Stomach (tissue), 9 donors: ENCODE data around the gene ANK2. TPM values are rescaled to one million over a fixed set of nuclear protein-coding genes. Genes with fewer than 3 reads are reported as not detected.

Experiments used
- DNase-seq, 2 donors: peaks; one replicate each; pipeline versions ENCODE4 v3.0.0 to v3.0.0-alpha.2; 2013 to 2019
- H3K27ac ChIP-seq, 5 donors: fragments of 200-600 bp in 4 of 5; sonication (generic) in 4 of 5; one replicate each; pipeline ENCODE4 v1.5.1; 2013 to 2019; ENCODE audit warnings: mild to moderate bottlenecking in 1 of 5, moderate library complexity in 1 of 5
- H3K27me3 ChIP-seq, 3 donors: fragments of 200-600 bp; sonication (generic); one replicate each; pipeline ENCODE4 v1.5.1; 2017 to 2019; ENCODE audit warnings: mixed run types in 1 of 3
- H3K36me3 ChIP-seq, 4 donors: fragments of 200-600 bp; sonication (generic); 1 replicate in 3 of 4; 2 replicates in 1 of 4; pipeline ENCODE4 v1.5.1; 2016 to 2019
- H3K4me1 ChIP-seq, 4 donors: fragments of 200-600 bp; sonication (generic); one replicate each; pipeline ENCODE4 v1.5.1; 2016 to 2019
- H3K4me3 ChIP-seq, 4 donors: fragments of 200-600 bp; sonication (generic) in 3 of 4; one replicate each; pipeline ENCODE4 v1.5.1; 2016 to 2019; ENCODE audit warnings: mild to moderate bottlenecking in 1 of 4
- H3K9me3 ChIP-seq, 4 donors: fragments of 200-600 bp; sonication (generic); one replicate each; pipeline ENCODE4 v1.5.1; 2016 to 2019
- CTCF ChIP-seq, 7 experiments: fragments of 450-650 bp in 4 of 7; fragments of 200-600 bp in 3 of 7; sonication (generic) in 3 of 7; IDR thresholded peaks; one replicate each; pipeline ENCODE4 v1.5.1; 2016 to 2019; ENCODE audit warnings: antibody characterized with exemption in 7 of 7, control low read depth in 2 of 7, mild to moderate bottlenecking in 1 of 7
- EP300 ChIP-seq: sonication (generic); formaldehyde crosslinking; IDR thresholded peaks from one replicate; pipeline ENCODE4 v1.6.1; 2017; ENCODE audit warnings: antibody characterized with exemption
- POLR2A ChIP-seq, 4 donors: fragments of 450-650 bp; IDR thresholded peaks; one replicate each; pipeline ENCODE4 v1.6.1; 2016; ENCODE audit warnings: antibody characterized with exemption in 4 of 4, control low read depth in 2 of 4, mild to moderate bottlenecking in 1 of 4, moderate library complexity in 1 of 4
- POLR2AphosphoS5 ChIP-seq, 3 donors: sonication (generic); formaldehyde crosslinking; IDR thresholded peaks; one replicate each; pipeline ENCODE4 v1.6.1; 2016; ENCODE audit warnings: antibody characterized with exemption in 3 of 3
- WGBS, 5 donors: extraction: QIAGEN DNeasy Blood & Tissue Kit in 3 of 5; methylation state at CpG; one replicate each; pipeline versions ENCODE4 v1.1.5 to v1.1.7; 2013 to 2018; 5-methylcytosine and 5-hydroxymethylcytosine counted together
- intact Hi-C: fragments of 100-400 bp; cut with DNase I; formaldehyde crosslinking; loops from one replicate; pipeline ENCODE4 v1.15.1; 2023; ENCODE audit warnings: low total_unique reads
- polyA plus RNA-seq, 3 donors: library from polyadenylated mRNA; stranded (reverse); fragments of 200-250 nt; gene quantifications; one replicate each; pipeline ENCODE4 v1.2.3, GENCODE V29; 2013
- total RNA-seq, 5 donors: library from RNA; depleted of rRNA; stranded (reverse); fragments of >200 nt; gene quantifications; one replicate each; pipeline versions ENCODE4 v1.1.0 to v1.2.3, GENCODE V29; 2014 to 2016
- donor health status: healthy with polysubstance abuse.
- donor health status: Bipolar disorder and iron deficiency.
- donor health status: healthy.

ANK2 gene
- total and polyA plus RNA-seq, 8 donors: 1.9 to 123 (median 13.8) TPM

DNA sequence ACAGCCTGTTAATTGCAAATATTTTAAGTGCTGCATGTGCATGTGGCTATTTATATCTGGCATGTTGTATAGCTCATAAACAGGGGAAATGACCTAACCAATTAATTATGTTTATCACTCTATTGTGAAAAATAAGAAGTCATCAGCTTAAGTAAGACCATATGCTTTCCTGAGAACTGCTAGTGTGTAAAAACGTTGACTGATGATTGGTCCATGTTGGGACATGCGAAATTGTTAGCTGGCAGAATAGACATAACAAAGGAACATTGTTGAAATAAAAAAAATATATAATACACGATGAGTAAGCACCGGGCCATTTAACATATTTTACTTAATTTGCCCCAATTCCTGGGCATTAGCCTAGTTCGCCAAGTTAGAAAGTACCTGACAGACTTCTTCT lies 207.5 kb downstream of the ANK2 start:
- no peak overlapping the region for H3K27ac ChIP-seq
- H3K27me3 ChIP-seq: no peaks in the 10 kb centered on the region
- H3K4me3 ChIP-seq: no peak overlapping the region
- intact Hi-C loops: no loop called here
- no peaks in the 10 kb centered on the region for H3K4me1 ChIP-seq
- WGBS, 5 donors: 79 to 84% (median 82%) methylated on average over 5 of the region's 5 CpGs
- DNase-seq: no peak
- H3K9me3 ChIP-seq: no peaks in the 10 kb centered on the region
- peaks cover 0 to 12% (median 0%) of the 10 kb centered on the region in 4 donors for H3K36me3 ChIP-seq
- TF ChIP-seq CTCF (IDR thresholded peaks at IDR 0.05) (no peak), EP300 (no peak), POLR2A (IDR thresholded peaks at IDR 0.05) (no peak), POLR2AphosphoS5 (IDR thresholded peaks at IDR 0.05) (no peak)

GRCh38 chr4:113260688-113261087 lies 211.2 kb downstream of the ANK2 start:
- Histone ChIP-seq H3K36me3 (peaks cover 0 to 12% (median 0%) of the 10 kb centered on the region in 4 donors), H3K4me1 (no peaks in the 10 kb centered on the region), H3K9me3 (no peaks in the 10 kb centered on the region), H3K27ac (no peak overlapping the region), H3K4me3 (no peak overlapping the region), H3K27me3 (no peaks in the 10 kb centered on the region)
- TF ChIP-seq POLR2A (IDR thresholded peaks at IDR 0.05) (no peak), POLR2AphosphoS5 (IDR thresholded peaks at IDR 0.05) (no peak), CTCF (IDR thresholded peaks at IDR 0.05) (no peak), EP300 (no peak)
- intact Hi-C loops: no loop called here
- no peak for DNase-seq
- 87 to 93% (median 92%) methylated on average over 4 of the region's 4 CpGs for WGBS, 5 donors

- H3K9me3 ChIP-seq: no peaks in the 10 kb centered on the region
- H3K27me3 ChIP-seq: no peaks in the 10 kb centered on the region
- H3K36me3 ChIP-seq: peaks cover 0 to 6% (median 0%) of the 10 kb centered on the region in 4 donors
- WGBS, 5 donors: 13 to 33% (median 17%) methylated on average over 1 of the region's 1 CpG
- TF ChIP-seq CTCF (IDR thresholded peaks at IDR 0.05) (no peak), POLR2A (IDR thresholded peaks at IDR 0.05) (no peak), EP300 (no peak), POLR2AphosphoS5 (IDR thresholded peaks at IDR 0.05) (no peak)
- H3K4me3 ChIP-seq: no peak overlapping the region
- no peaks in the 10 kb centered on the region for H3K4me1 ChIP-seq
- intact Hi-C loops: no loop called here
- no peak for DNase-seq
- no peak overlapping the region for H3K27ac ChIP-seq
Observed at GRCh38 chr4:113263274-113263673, 213.8 kb downstream of the ANK2 start.

GRCh38 chr4:113270520-113271319 lies 221.3 kb downstream of the ANK2 start:
- H3K36me3 ChIP-seq: no peaks in the 10 kb centered on the region
- no peaks in the 10 kb centered on the region for H3K27me3 ChIP-seq
- H3K4me3 ChIP-seq: no peak overlapping the region
- DNase-seq: no peak
- no peaks in the 10 kb centered on the region for H3K9me3 ChIP-seq
- H3K27ac ChIP-seq: no peak overlapping the region
- TF ChIP-seq POLR2AphosphoS5 (IDR thresholded peaks at IDR 0.05) (no peak), CTCF (IDR thresholded peaks at IDR 0.05) (no peak), EP300 (no peak), POLR2A (IDR thresholded peaks at IDR 0.05) (no peak)
- WGBS, 5 donors: 71 to 78% (median 77%) methylated on average over 7 of the region's 7 CpGs
- intact Hi-C loops: no loop called here
- no peaks in the 10 kb centered on the region for H3K4me1 ChIP-seq
